ENCODE data around the gene ASAP3.

Gene ASAP3

DNA sequence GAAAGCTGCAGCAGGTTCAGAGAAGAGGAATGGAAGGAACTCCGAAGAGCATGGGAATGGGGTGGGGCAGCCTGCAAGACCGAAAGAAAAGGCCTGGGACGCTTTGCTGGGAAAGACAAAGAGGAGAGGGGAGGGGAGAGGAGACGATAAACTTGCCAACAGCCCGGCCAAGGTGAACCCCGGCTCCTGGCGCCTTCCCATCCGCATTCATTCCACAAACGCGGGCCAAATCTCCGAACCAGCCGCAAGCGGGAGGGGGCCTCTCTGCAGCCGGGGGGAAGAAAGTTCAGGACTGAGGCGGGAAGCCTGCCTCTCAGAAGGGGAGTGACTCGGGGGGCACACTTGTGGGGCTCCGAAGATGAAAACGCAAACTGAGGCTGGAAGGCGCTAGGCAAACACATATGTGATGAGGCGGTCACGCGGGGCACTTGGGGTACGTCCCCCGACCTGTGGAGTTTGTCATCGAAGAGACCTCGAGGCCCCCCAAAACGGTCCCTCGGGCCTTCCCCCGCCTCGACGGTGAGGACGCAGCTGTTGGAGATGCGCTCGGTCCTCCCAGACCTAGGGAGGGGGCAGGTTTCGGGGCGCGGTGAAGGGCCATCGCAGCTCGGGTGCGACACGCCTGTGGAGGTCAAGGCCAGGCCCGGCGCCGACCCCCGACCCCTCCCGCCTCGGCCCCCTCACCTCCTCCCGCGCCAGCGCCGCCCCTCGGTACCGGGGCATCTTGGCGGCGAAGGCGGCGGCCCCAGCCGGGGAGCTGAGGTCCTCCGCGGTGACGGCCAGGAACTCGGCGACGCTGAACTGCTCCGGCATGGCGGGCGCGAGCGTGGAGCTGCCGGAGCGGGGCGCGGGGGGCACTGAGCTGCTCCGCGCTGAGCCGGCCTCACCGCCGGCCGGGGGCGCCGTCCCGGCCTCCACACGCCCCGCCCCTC, at the start of gene ASAP3:
Gene ASAP3, minus strand, starts transcription at position 859 of the 932 bp plus-strand sequence. Its CDS starts 46 bp downstream, at position 813.
- peak within 1 kb of the TSS; percentile 47 for H3K9ac ChIP-seq (ENCODE audit: low read length)

DNA sequence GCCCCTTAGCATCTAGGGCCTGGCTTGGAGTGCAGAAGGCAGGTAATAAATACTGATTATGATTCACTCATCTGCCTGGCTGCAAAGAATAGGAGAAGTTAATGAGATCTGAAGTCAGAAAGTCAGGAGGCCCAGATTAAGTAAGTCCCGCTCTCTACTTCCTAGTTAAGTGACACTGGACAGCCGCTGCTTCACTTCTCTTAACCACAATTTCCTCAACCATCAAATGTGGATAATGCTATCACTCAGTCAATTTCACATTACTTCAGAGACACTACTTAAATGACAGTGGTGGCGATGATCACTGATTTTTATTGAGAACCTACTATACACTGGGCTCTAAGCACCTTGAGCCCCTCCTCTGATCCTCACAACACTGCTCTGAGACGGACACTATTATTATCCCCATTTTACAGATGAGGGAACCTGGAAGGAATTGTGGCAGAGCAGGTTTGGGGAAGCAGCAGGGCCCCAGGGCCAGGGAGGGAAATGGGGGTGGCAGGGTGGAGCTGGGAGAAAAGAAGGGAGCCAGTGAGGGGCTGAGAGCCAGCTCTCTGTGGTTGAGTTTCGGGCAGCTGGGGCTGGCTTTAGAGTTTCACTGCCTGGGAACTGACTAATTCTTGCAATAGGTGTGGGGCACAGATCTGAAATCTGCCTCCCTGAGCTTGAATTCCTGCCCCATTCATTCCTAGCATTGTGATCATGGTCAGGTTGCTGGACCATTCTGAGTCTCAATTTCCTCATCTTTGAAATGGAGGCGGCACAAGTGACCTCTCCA, 49.5 kb upstream of the ASAP3 start:
- Histone ChIP-seq H3K4me1 (ENCODE audit: control insufficient read depth, insufficient read depth, low read length) (peaks cover 6% of the 10 kb centered on the region), H3K4me3 (ENCODE audit: low read length) (no peak overlapping the region), H3K27me3 (ENCODE audit: control insufficient read depth, insufficient read depth, low read length) (no peaks in the 10 kb centered on the region), H3K36me3 (ENCODE audit: control insufficient read depth, insufficient read depth, low read length) (no peaks in the 10 kb centered on the region), H3K9ac (ENCODE audit: low read length) (no peak overlapping the region), H3K27ac (ENCODE audit: low read depth, low read length) (no peak overlapping the region)

More for the DNA sequence above, at the start of gene ASAP3:
- H3K4me3 ChIP-seq (ENCODE audit: low read length): peak within 1 kb of the TSS; percentile 86
- no peaks in the 10 kb centered on the region for H3K27me3 ChIP-seq (ENCODE audit: control insufficient read depth, insufficient read depth, low read length)
- peak within 1 kb of the TSS; percentile 86 for H3K27ac ChIP-seq (ENCODE audit: low read depth, low read length)
- H3K4me1 ChIP-seq (ENCODE audit: control insufficient read depth, insufficient read depth, low read length): peaks cover 3% of the 10 kb centered on the region
- H3K36me3 ChIP-seq (ENCODE audit: control insufficient read depth, insufficient read depth, low read length): no peaks in the 10 kb centered on the region

DNA sequence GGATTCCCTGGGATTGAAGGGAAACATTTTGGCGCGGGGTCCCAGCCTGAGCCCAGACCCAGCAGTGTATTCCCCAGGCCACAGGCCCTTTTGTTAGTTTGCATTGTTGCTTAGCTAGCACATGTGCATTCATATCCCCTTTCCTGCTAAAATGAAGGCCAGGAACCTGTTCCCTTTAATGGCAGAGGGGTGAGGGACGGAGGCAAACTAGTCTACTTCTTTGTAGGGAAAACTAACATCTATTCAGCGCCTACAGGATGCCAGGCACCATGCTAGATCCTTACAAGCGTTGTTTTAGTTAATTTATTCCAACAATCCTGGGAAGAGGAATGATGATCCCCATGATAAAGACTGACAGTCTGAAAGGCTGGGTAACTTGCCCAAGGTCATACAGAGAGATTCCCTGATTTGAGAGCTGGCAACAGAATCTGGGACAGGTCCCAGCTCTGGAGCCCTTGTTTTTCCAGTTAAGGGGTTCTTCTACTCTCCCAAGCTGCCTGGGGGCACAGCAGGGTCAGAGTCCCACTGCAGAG, 47.6 kb upstream of the ASAP3 start:
- H3K4me1 ChIP-seq (ENCODE audit: control insufficient read depth, insufficient read depth, low read length): peaks cover 6% of the 10 kb centered on the region
- peak overlapping the region; percentile 67 for H3K4me3 ChIP-seq (ENCODE audit: low read length)
- H3K27me3 ChIP-seq (ENCODE audit: control insufficient read depth, insufficient read depth, low read length): peaks cover 2% of the 10 kb centered on the region
- H3K9ac ChIP-seq (ENCODE audit: low read length): peak overlapping the region; percentile 47
- H3K36me3 ChIP-seq (ENCODE audit: control insufficient read depth, insufficient read depth, low read length): no peaks in the 10 kb centered on the region
- peak overlapping the region; percentile 32 for H3K27ac ChIP-seq (ENCODE audit: low read depth, low read length)

DNA sequence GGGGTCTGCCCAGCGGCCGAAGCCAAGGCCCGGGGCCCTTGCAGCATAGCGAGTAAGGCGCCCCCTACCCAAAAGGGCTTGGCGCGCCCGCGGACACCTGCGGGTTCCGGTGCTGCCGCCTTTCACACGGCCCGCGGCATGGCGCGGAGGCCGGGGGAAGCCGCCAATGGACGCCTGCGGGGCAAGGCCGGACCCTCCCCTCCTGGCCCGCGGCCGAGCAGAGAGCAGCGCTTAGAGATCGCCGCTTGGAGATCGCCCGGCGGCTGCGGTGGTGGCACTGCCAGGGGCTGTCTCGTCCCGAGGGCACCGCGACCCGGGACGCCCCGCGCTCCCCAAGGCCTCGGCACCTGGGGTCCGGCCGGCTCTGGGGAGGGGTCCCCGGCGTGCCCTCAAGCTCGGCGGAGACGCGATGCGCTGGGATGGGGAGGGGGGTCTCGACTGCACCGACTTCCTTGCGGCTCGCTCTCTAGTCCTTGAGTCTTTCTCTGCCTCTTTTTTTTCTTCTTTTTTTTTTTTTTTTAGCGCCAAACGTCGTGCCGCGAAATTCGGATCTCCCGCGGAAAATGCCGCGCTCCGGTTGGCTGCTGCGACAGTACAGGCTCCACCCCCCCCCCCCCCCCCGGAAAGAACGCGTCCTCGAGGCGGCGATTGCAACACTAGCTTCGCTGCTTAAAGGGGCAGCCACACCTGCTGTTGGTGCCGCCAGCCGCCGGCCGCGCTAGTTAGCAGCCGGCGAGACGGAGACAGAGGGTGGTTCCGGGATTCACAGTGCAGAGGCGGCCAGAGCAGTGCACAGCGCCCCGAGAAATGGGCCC, 47.0 kb upstream of the ASAP3 start, which contains the start of gene E2F2:
Gene E2F2, minus strand, starts transcription at position 487 of the 815 bp plus-strand sequence. Its CDS starts 440 bp downstream, at position 47.
- Histone ChIP-seq H3K27me3 (ENCODE audit: control insufficient read depth, insufficient read depth, low read length) (peaks cover 2% of the 10 kb centered on the region), H3K9ac (ENCODE audit: low read length) (peak within 1 kb of the TSS; percentile 47), H3K4me1 (ENCODE audit: control insufficient read depth, insufficient read depth, low read length) (peaks cover 6% of the 10 kb centered on the region), H3K36me3 (ENCODE audit: control insufficient read depth, insufficient read depth, low read length) (no peaks in the 10 kb centered on the region), H3K4me3 (ENCODE audit: low read length) (peak within 1 kb of the TSS; percentile 72), H3K27ac (ENCODE audit: low read depth, low read length) (peak within 1 kb of the TSS; percentile 32)

DNA sequence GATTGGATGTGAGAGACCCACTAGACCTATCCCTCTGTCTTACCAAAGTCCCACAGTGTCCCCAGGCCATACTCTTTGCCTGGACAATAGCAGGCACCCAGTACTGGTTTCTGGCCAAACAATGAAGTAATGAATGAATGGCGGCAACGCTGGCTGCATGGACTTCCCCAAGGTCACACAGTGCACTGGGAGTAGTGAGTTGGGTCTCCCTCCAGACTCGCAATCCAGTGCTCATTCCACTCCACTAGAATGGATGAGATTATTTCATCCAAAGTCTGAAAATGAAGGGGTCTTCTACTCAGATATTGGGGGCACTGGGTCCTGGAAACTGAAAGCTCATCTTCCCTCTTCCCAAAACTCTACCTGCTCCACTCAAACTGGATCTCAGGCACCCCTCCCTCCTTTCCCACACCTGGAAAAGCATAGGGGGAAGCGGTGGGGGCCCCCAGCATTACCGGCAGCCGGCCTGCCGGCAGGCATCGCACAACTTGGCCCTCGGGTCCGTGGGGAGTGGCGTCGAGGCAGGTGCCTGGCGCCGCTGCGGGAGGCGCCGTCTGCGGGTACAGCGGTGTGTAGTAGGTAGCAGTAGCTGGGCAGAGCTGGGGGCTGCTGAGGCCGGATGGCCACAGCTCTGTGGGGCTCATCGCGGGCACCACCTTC, 46.2 kb upstream of the ASAP3 start:
- Histone ChIP-seq H3K9ac (ENCODE audit: low read length) (no peak overlapping the region), H3K27me3 (ENCODE audit: control insufficient read depth, insufficient read depth, low read length) (peaks cover 2% of the 10 kb centered on the region), H3K36me3 (ENCODE audit: control insufficient read depth, insufficient read depth, low read length) (no peaks in the 10 kb centered on the region), H3K27ac (ENCODE audit: low read depth, low read length) (no peak overlapping the region), H3K4me3 (ENCODE audit: low read length) (peak overlapping the region; percentile 72), H3K4me1 (ENCODE audit: control insufficient read depth, insufficient read depth, low read length) (peaks cover 6% of the 10 kb centered on the region)

DNA sequence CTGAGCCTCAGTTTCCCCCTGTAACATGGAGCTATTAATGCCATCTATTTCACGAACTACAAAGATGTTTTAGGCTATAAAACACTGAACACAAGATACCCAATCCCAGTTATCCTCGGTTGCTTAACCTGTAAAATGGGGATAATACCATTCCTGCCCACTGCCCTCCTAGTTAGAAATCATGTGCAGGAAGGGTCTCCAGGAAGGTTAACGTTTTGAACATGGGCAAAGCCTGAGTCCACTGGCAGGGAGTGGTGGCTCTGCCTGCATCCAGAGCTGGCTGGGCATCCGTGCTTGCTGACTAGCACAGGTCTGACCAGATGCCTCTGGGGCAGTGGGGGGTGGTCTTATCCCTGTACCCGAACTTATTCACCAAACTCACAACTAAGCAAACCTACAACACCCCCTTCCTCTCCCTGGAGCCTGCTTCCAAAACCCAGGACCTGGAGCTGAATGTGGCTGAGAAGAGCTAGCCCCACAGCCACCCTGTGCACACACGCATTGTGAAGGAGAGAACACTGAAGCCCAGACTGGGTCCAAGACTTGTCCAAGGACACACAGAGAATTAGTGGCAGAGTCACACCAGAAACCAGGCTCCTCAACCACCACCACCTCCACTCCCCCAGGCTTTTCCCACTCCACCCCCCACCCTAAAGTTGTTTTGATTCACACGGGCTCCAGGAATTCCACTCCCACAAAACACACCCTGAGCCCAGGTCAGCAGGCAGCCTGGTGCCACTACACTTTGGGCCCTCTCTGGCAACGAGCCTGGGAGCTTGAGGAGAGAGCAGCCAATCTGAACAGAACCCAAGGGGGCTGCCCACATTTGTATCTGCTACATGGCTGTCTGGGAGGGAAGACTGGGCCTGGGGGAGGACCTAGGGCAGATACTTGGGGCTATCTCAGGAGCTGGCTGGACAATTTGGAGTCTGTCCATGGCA, 45.4 kb upstream of the ASAP3 start:
- H3K9ac ChIP-seq (ENCODE audit: low read length): no peak overlapping the region
- peak overlapping the region; percentile 72 for H3K4me3 ChIP-seq (ENCODE audit: low read length)
- no peaks in the 10 kb centered on the region for H3K36me3 ChIP-seq (ENCODE audit: control insufficient read depth, insufficient read depth, low read length)
- peaks cover 6% of the 10 kb centered on the region for H3K4me1 ChIP-seq (ENCODE audit: control insufficient read depth, insufficient read depth, low read length)
- H3K27ac ChIP-seq (ENCODE audit: low read depth, low read length): no peak overlapping the region
- H3K27me3 ChIP-seq (ENCODE audit: control insufficient read depth, insufficient read depth, low read length): peaks cover 2% of the 10 kb centered on the region

DNA sequence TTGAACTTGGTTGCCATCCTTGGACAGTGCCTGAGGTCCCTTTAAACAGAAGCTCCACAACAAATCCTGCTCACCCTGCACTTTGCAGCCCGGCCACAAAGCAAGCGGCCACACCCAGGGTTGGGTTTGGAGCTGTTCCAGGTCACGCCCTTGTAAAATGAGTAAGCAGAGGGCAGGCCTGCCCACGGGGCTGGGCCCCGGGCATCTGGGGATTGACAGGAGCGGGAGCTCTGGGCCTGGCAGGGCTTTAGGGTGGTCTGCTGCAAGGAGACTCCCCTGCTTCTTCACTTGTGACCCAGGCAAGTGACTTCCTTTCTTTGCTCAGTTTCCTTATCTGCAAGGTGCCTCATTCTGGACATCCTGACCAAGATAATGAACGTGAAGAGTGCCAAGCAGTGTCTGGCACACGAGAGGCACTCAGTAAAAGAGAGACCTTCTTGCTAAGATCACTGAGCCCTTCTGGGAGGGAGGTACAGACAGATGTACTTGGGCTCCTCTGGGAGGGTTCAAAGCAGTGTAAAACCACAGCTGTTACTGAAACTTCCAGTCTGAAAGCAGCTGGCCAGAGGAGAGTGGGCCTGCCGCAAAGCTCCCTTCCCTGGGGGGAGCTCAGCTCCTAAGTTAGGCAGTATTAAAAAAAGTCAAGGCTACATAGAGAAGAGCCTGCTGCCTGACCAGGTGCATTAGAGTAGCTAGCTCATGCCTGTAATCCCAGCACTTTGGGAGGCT, 44.4 kb upstream of the ASAP3 start:
- peaks cover 2% of the 10 kb centered on the region for H3K27me3 ChIP-seq (ENCODE audit: control insufficient read depth, insufficient read depth, low read length)
- peak overlapping the region; percentile 25 for H3K4me3 ChIP-seq (ENCODE audit: low read length)
- H3K4me1 ChIP-seq (ENCODE audit: control insufficient read depth, insufficient read depth, low read length): peaks cover 6% of the 10 kb centered on the region
- H3K9ac ChIP-seq (ENCODE audit: low read length): peak overlapping the region; percentile 19
- H3K27ac ChIP-seq (ENCODE audit: low read depth, low read length): no peak overlapping the region
- no peaks in the 10 kb centered on the region for H3K36me3 ChIP-seq (ENCODE audit: control insufficient read depth, insufficient read depth, low read length)

DNA sequence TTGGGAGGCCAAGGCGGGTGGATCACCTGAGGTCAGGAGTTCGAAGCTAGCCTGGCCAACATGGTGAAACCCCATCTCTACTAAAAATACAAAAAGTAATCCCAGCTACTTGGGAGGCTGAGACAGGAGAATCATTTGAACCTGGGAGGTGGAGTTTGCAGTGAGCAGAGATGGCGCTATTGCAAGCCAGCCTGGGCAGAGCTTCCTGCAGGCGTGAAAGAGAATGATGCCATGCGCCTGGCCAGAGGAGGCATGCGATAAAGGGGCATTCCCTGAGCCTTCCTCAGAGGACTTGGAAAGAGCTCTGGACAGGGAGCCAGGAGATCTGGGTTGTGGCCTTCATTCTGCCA, 43.9 kb upstream of the ASAP3 start:
- no peaks in the 10 kb centered on the region for H3K36me3 ChIP-seq (ENCODE audit: control insufficient read depth, insufficient read depth, low read length)
- no peak overlapping the region for H3K27ac ChIP-seq (ENCODE audit: low read depth, low read length)
- H3K4me3 ChIP-seq (ENCODE audit: low read length): no peak overlapping the region

DNA sequence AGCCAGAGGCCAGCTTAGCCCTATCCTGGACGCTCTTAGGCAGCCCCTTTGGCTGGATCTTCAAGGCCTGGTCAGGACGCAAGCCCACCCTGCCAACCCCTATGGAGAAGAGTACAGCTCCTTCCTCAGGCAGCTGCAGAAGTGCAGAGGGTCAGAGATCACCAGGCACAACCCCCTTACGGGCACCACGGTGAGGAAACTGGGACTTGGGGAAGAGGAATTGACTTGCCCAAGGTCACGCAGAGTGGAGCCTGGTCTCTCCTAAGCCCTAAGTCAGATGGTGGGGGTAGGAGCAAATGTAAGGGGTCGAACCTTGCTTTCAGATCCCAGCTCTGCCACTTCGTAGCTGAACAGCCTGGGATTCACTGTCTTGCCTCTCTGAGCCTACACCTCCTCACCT, 43.4 kb upstream of the ASAP3 start:
- Histone ChIP-seq H3K27me3 (ENCODE audit: control insufficient read depth, insufficient read depth, low read length) (peaks cover 2% of the 10 kb centered on the region), H3K4me3 (ENCODE audit: low read length) (no peak overlapping the region), H3K9ac (ENCODE audit: low read length) (no peak overlapping the region), H3K36me3 (ENCODE audit: control insufficient read depth, insufficient read depth, low read length) (no peaks in the 10 kb centered on the region), H3K27ac (ENCODE audit: low read depth, low read length) (no peak overlapping the region), H3K4me1 (ENCODE audit: control insufficient read depth, insufficient read depth, low read length) (peaks cover 6% of the 10 kb centered on the region)

More for the DNA sequence above, 43.9 kb upstream of the ASAP3 start:
- Histone ChIP-seq H3K9ac (ENCODE audit: low read length) (no peak overlapping the region), H3K4me1 (ENCODE audit: control insufficient read depth, insufficient read depth, low read length) (peaks cover 6% of the 10 kb centered on the region), H3K27me3 (ENCODE audit: control insufficient read depth, insufficient read depth, low read length) (peaks cover 2% of the 10 kb centered on the region)

DNA sequence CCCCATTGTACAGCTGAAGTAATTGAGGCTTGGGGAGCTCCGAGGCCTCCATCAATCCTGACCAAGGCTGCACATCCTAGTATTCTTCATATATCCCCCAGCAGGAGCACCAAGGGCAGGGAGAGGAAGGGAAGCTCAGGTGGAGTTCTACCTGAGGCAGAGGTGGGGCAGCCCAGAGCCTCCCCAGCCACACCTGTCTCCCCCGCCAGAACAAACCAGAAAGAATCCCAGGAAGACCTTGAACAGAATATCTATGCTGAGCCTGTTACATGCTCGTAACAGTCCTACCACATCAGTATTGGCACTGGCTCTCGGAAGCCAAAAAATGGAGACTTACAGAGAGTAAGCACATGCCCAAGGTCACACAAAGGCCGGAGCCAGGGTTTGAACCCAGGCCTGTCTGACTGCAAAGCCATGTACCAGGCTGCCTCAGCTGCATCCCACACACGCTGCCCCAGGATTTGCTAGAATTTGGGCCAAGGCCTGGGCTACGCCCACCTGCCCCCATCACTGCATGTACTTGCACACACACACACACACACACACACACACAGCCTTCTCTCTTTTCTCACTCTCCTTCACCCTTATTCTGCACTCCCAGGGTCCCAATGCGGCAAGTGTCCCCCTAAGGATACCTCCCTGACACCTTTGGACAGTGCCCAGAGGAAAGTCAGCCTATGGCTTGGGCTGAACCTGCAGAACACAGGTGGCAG, 42.5 kb upstream of the ASAP3 start:
- H3K36me3 ChIP-seq (ENCODE audit: control insufficient read depth, insufficient read depth, low read length): no peaks in the 10 kb centered on the region
- H3K4me1 ChIP-seq (ENCODE audit: control insufficient read depth, insufficient read depth, low read length): peaks cover 4% of the 10 kb centered on the region
- H3K27ac ChIP-seq (ENCODE audit: low read depth, low read length): no peak overlapping the region
- no peak overlapping the region for H3K9ac ChIP-seq (ENCODE audit: low read length)
- peaks cover 2% of the 10 kb centered on the region for H3K27me3 ChIP-seq (ENCODE audit: control insufficient read depth, insufficient read depth, low read length)
- no peak overlapping the region for H3K4me3 ChIP-seq (ENCODE audit: low read length)
